A549 (cell line): ENCODE data around the gene CA12.

Experiments
- CTCF ChIP-seq: fragments of >200 bp; sonication (Bioruptor Twin); formaldehyde crosslinking; IDR thresholded peaks from 3 replicates; pipeline ENCODE4 v1.5.1; 2016
- EHMT2 ChIP-seq: fragments of 200-600 bp; sonication (generic); IDR thresholded peaks from 2 replicates; pipeline ENCODE4 v1.6.1; 2016; ENCODE audit warnings: antibody characterized with exemption, low read depth, mild to moderate bottlenecking, moderate library complexity
- EP300 ChIP-seq, 2 experiments: fragments of >200 bp; sonication (Bioruptor Twin); formaldehyde crosslinking; IDR thresholded peaks; 2 replicates in 1 of 2; 3 replicates in 1 of 2; pipeline ENCODE4 v1.6.1; 2016 to 2017
- FOXS1 ChIP-seq: fragments of 250-450 bp; sonication (Bioruptor Pico); IDR thresholded peaks from 2 replicates; pipeline ENCODE4 v1.5.0; 2020; ENCODE audit warnings: mild to moderate bottlenecking, moderate library complexity
- HMGXB4 ChIP-seq: fragments of 250-450 bp; sonication (Bioruptor Pico); IDR thresholded peaks from 2 replicates; pipeline ENCODE4 v1.5.0; 2021; ENCODE audit warnings: mild to moderate bottlenecking, moderate library complexity, borderline replicate concordance
- KDM1A ChIP-seq: fragments of 200-600 bp; sonication (generic); IDR thresholded peaks from 2 replicates; pipeline ENCODE4 v1.6.1; 2016; ENCODE audit warnings: low read depth, mild to moderate bottlenecking
- KDM5A ChIP-seq: fragments of 200-600 bp; sonication (generic); IDR thresholded peaks from 2 replicates; pipeline ENCODE4 v1.6.1; 2016; ENCODE audit warnings: antibody characterized with exemption, mild to moderate bottlenecking
- MAX ChIP-seq: IDR thresholded peaks from 2 replicates; pipeline ENCODE4 v1.6.1; 2012
- NR3C1 ChIP-seq: fragments of >200 bp; sonication (Bioruptor Twin); formaldehyde crosslinking; IDR thresholded peaks from 3 replicates; pipeline ENCODE4 v1.6.1; 2017
- RARB ChIP-seq: fragments of 250-450 bp; sonication (Bioruptor Pico); IDR thresholded peaks from 2 replicates; pipeline ENCODE4 v1.8.0; 2021; ENCODE audit warnings: mild to moderate bottlenecking, moderate library complexity
- RCOR1 ChIP-seq: fragments of 150-350 bp; IDR thresholded peaks from 2 replicates; pipeline ENCODE4 v1.6.1; 2014; ENCODE audit warnings: antibody characterized with exemption, low read length, low read depth
- RFX5 ChIP-seq: fragments of 450-650 bp; IDR thresholded peaks from 2 replicates; pipeline ENCODE4 v1.7.1; 2014; ENCODE audit warnings: antibody characterized with exemption, mild to moderate bottlenecking, moderate library complexity
- USF2 ChIP-seq: fragments of 450-650 bp; IDR thresholded peaks from 2 replicates; pipeline ENCODE4 v1.6.1; 2014; ENCODE audit warnings: antibody characterized with exemption

GRCh38 chr15:63389902-63390670, 8.4 kb upstream of the CA12 start:
- TF ChIP-seq MAX: no peak
- TF ChIP-seq CTCF: no peak
- TF ChIP-seq FOXS1 (CRISPR knock-in tag): no peak
- TF ChIP-seq EP300 (IDR thresholded peaks at IDR 0.05): no peak
- TF ChIP-seq KDM1A: no peak
- TF ChIP-seq EHMT2: no peak
- TF ChIP-seq USF2: no peak
- TF ChIP-seq HMGXB4 (CRISPR knock-in tag): no peak
- TF ChIP-seq NR3C1: no peak
- no peak for TF ChIP-seq KDM5A
- TF ChIP-seq RARB (CRISPR knock-in tag): no peak
- TF ChIP-seq RFX5: no peak
- no peak for TF ChIP-seq RCOR1
